BLaER1 treated with 17β-estradiol and CSF1 and Interleukin-3, amounts not matched to agents 10 nM and 100 nM (cell line): ENCODE data around the gene SKI.
A peak's percentile ranks its signal among the peaks of the same experiment; 100 is the strongest.

Experiments
- H3K27ac ChIP-seq, 11 experiments: shearing (Covaris generic); formaldehyde crosslinking; 2 replicates each; pipeline ENCODE4 v1.8.1; 2022
- H3K27me3 ChIP-seq, 11 experiments: shearing (Covaris generic); formaldehyde crosslinking; 2 replicates each; pipeline ENCODE4 v1.8.1; 2022
- H3K36me3 ChIP-seq, 11 experiments: shearing (Covaris generic); formaldehyde crosslinking; 2 replicates each; pipeline ENCODE4 v1.8.1; 2022
- H3K4me1 ChIP-seq, 10 experiments: shearing (Covaris generic); formaldehyde crosslinking; 2 replicates each; pipeline ENCODE4 v1.8.1; 2022
- H3K4me2 ChIP-seq, 11 experiments: shearing (Covaris generic); formaldehyde crosslinking; 2 replicates each; pipeline ENCODE4 v1.8.1; 2022
- H3K4me3 ChIP-seq, 10 experiments: shearing (Covaris generic); formaldehyde crosslinking; 2 replicates each; pipeline ENCODE4 v1.8.1; 2022
- H3K9ac ChIP-seq, 11 experiments: shearing (Covaris generic); formaldehyde crosslinking; 2 replicates each; pipeline ENCODE4 v1.8.1; 2022
- H3K9me3 ChIP-seq, 11 experiments: shearing (Covaris generic); formaldehyde crosslinking; replicated peaks in 1 of 11; 2 replicates each; pipeline ENCODE4 v1.8.1; 2022
- H4K20me1 ChIP-seq, 11 experiments: shearing (Covaris generic); formaldehyde crosslinking; 2 replicates each; pipeline ENCODE4 v1.8.1; 2022
- Cebpa-rat ChIP-seq, 11 experiments: shearing (Covaris generic); IDR thresholded peaks; 2 replicates each; pipeline ENCODE4 v1.8.1; 2022

SKI gene

DNA sequence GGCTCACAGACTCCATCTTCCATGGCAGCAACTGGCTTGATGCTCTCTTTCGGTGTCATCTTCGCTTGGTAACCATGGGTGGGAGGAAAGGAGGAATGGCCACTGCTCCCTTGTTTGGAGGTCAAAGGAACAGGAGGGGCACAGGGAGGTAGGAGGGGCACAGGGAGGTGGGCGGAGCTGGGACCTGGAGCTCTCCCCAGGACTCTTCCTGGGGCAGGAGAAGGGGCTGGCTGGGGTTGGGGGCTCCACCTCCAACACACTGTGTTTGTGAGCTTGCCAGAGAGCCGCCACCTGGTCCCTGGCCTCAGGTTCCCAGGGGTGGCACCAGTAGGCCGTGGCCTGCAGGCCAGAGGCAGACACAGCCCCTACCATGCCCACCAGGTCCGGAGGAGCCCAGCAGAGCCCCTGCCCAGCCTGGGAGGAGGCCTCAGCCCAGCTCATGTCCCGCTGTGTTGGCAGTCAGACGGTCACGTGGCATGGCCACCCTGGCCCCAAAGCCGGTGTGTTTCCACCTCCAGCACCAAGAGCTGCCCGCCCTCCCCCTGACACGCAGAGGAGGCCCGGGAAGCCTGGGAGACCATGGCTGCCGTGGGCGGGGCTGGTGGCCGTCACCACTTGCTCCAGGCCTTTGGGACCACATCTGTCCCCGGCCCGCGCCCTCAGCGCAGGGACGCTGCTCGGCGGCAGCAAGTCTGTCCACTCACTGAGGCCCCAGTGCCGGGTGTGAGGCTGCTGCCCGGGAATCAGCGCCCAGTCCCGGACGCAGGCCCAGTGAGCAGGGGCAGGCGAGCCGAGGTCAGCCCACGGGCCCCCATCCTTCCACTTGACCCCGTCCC lies 89.3 kb downstream of the SKI start:
- peak overlapping the region in 9 of 11 experiments; percentile 8 to 97 (median 79); a peak in 10 of 22 replicates for H3K4me2 ChIP-seq
- peaks cover 57 to 80% (median 74%) of the 10 kb centered on the region in 10 experiments for H3K4me1 ChIP-seq
- no peaks in the 10 kb centered on the region for H3K9me3 ChIP-seq
- H3K27me3 ChIP-seq = peaks cover 44 to 60% (median 48%) of the 10 kb centered on the region in 11 experiments
- no peak for TF ChIP-seq Cebpa-rat (IDR thresholded peaks at IDR 0.05)
- no peak overlapping the region for H3K9ac ChIP-seq
- H3K27ac ChIP-seq = no peak overlapping the region
- H3K4me3 ChIP-seq = no peak overlapping the region
- H4K20me1 ChIP-seq = peaks cover 0 to 53% (median 15%) of the 10 kb centered on the region in 11 experiments; a peak in 13 of 22 replicates
- no peaks in the 10 kb centered on the region for H3K36me3 ChIP-seq

DNA sequence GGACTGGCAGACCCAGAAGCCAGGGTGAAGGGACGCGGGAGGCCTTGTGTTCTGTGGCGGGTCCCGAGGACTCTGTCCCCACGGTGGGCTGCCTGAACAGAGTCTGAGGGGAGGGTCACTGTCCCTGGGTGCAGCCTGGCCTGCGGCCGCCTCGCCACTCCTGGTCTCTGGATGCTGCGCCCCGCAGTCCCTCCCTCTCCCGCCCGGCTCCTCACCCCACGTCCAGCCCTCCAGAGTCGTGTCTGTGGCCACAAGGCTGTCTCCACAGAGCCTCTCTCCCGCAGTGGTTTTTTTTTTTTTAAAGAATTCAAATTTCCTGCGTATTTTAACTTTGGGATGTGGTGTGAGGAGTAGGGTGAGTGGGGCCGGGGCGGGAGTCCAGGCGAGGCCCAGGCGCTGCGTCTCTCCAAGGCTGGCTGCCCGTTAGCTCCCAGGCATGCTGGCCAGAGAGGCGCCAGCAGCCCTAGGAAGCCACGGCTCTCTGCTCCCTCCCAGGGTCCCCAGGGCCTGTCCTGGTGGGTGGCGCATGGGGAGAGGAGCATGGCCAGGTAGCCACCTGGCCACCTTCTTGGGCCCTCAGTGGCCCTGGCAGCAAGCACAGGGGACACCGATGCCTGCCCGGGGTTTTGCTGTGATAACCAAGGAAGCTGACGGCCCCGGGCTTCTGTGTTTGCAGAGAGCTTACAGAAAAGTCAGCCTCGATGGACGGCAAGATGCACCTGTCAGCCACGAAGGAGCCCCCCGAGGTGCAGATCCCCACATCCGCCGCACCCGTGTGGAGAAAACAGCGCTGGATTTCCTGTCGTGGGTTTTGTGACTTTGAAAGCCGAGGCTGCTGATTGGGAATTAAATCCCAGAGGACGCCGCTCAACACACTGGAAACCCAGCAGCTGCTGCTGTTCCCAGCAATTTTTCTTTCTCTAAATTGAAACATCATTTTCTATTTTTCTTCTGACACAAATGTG lies 90.5 kb downstream of the SKI start:
- no peak for TF ChIP-seq Cebpa-rat (IDR thresholded peaks at IDR 0.05)
- H3K4me3 ChIP-seq = peak overlapping the region in 1 of 10 experiments; percentile 4; a peak in 1 of 20 replicates
- H3K4me1 ChIP-seq = peaks cover 46 to 73% (median 65%) of the 10 kb centered on the region in 10 experiments
- no peak overlapping the region for H3K27ac ChIP-seq
- H3K9me3 ChIP-seq = no peaks in the 10 kb centered on the region
- H3K36me3 ChIP-seq = no peaks in the 10 kb centered on the region
- peak overlapping the region in 8 of 11 experiments; percentile 2 to 57 (median 28); a peak in 13 of 22 replicates for H3K9ac ChIP-seq
- peaks cover 0 to 48% (median 12%) of the 10 kb centered on the region in 11 experiments; a peak in 13 of 22 replicates for H4K20me1 ChIP-seq
- H3K27me3 ChIP-seq = peaks cover 55 to 72% (median 59%) of the 10 kb centered on the region in 11 experiments
- peak overlapping the region; percentile 18 to 94 (median 78); a peak in 21 of 22 replicates for H3K4me2 ChIP-seq

DNA sequence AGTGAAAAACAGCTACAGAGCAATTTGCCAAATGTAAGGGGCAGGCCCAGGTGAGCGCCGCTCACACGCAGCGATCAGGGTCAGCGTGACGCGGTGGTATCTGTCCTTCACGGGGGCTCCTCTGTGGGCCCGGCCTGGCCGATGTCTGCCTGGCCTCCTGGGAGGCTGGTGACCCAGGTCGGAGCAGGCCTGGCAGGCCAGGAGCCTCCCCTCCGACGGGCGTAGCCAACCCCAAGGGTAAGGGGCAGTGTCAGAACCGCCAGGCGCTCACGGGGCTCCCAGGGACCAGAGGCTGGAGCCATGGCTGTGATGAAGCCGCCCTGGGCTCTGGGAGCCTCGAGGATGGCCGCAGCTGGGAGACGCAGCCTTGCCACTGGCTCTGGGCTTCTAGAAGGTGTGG lies 91.2 kb downstream of the SKI start:
- no peak for TF ChIP-seq Cebpa-rat (IDR thresholded peaks at IDR 0.05)
- Histone ChIP-seq H3K4me2 (peak overlapping the region in 10 of 11 experiments; percentile 18 to 94 (median 79); a peak in 19 of 22 replicates), H3K9ac (peak overlapping the region in 7 of 11 experiments; percentile 2 to 57 (median 29); a peak in 10 of 22 replicates), H3K36me3 (no peaks in the 10 kb centered on the region), H3K9me3 (peaks cover under 1 to 5% (median 5%) of the 10 kb centered on the region in 11 experiments; a peak in 19 of 22 replicates), H3K27ac (no peak overlapping the region), H4K20me1 (peaks cover 0 to 45% (median 12%) of the 10 kb centered on the region in 11 experiments; a peak in 13 of 22 replicates), H3K4me1 (peaks cover 39 to 66% (median 58%) of the 10 kb centered on the region in 10 experiments), H3K27me3 (peaks cover 55 to 71% (median 59%) of the 10 kb centered on the region in 11 experiments), H3K4me3 (no peak overlapping the region)

DNA sequence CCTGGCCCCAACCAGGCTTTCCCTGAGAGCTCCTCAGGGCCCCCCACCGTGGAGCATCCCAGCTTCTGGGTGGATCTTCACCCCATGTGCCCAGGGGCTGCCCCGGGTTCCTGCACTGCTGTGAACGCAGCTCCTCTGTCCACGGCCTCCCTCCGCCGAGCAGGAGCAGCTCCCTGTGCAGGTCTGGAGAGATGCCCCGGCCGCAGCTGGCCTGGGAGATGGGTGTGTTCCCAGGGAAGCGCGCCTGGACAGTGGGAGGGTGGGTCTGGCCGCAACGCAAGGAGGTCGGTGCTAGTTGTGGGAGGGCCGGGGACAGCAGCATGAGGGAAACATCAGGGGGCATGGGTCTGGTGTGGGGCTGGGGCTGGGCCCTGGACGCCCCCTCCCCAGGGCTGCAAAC lies 91.9 kb downstream of the SKI start:
- Histone ChIP-seq H3K27ac (no peak overlapping the region), H3K27me3 (peaks cover 55 to 69% (median 58%) of the 10 kb centered on the region in 11 experiments), H3K9me3 (peaks cover 7 to 12% (median 11%) of the 10 kb centered on the region in 11 experiments), H4K20me1 (peaks cover 0 to 45% (median 12%) of the 10 kb centered on the region in 11 experiments; a peak in 13 of 22 replicates), H3K4me3 (no peak overlapping the region), H3K9ac (no peak overlapping the region), H3K4me1 (peaks cover 38 to 64% (median 56%) of the 10 kb centered on the region in 10 experiments), H3K4me2 (no peak overlapping the region), H3K36me3 (no peaks in the 10 kb centered on the region)
- no peak for TF ChIP-seq Cebpa-rat (IDR thresholded peaks at IDR 0.05)

DNA sequence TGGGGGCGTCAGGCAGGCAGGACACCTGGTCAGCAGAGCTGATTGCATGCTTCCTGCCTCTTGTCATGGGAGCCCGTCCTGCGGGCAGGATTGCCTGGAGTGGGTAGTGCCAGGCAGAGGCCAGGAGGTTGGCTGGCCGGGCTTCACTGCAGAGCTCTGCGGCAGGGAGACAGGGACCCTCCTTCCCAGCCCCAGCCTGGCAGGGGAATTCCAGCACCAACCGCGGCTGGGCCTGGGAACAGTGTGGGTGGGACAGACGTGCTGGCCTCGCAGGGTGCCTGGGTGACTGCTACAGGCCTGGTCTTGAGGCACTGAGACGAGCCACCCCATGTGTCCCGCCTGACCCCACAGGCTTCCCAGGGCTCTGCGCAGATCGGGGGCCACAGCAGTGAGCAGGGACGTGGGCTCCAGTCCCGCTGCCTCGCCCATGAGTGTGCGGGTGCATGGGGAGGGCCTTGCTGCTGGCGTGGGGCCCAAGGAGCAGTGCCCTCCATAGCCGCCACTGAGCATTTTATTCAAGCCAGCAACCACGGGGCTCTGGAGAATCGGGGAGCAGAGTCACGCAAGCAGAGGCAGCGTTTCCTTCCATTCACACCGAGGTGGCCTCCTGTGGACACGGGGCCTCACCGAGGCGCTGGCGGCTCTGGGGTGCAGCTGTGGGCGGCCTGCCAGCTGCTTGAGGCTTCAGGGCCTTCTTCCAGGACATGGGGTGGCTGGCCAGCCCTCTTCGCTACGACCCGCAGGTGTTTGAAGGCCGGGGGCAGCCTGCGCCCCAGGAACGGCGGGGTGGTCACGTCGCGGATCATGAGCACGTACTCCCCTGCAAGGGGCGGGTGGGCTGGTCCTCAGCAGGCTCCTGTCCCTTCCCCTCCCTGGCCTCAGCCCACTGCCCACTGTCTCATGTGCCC lies 92.9 kb downstream of the SKI start:
- H3K4me1 ChIP-seq = peaks cover 29 to 55% (median 47%) of the 10 kb centered on the region in 10 experiments
- H4K20me1 ChIP-seq = peaks cover 0 to 45% (median 12%) of the 10 kb centered on the region in 11 experiments; a peak in 13 of 22 replicates
- peak overlapping the region in 8 of 11 experiments; percentile 47 to 84 (median 73); a peak in 9 of 22 replicates for H3K4me2 ChIP-seq
- H3K9ac ChIP-seq = no peak overlapping the region
- H3K27ac ChIP-seq = no peak overlapping the region
- no peak overlapping the region for H3K4me3 ChIP-seq
- no peaks in the 10 kb centered on the region for H3K36me3 ChIP-seq
- H3K9me3 ChIP-seq = peaks cover 11 to 22% (median 21%) of the 10 kb centered on the region in 11 experiments
- TF ChIP-seq Cebpa-rat (IDR thresholded peaks at IDR 0.05) = no peak
- peaks cover 55 to 67% (median 58%) of the 10 kb centered on the region in 11 experiments for H3K27me3 ChIP-seq

DNA sequence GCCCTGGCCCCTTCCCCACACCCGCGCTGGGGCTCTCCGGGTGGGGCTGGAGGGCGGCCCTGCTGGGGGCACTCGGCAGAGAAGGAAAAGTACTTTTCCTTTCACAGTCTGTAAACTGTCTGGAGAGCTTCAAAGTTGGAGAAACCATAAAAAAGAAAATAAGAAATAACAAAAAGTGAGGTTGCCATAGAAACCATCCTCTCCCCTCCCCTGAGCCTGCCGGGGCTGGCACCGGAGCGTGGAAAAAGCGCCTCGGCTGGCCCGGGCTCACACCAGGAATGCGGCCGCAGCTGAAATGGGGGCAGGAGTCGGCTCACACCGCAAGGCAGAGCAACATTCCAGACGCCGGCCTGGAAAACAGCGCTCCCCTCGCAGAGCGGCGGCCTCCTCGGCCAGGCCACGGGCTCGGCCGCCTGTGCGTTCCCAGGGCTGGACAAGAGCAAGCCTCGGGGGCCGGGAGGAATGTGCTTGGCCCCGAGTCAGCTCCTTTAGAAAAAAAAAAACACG lies 94.0 kb downstream of the SKI start:
- peak overlapping the region in 1 of 11 experiments; percentile 3; a peak in 1 of 22 replicates for H3K27ac ChIP-seq
- no peak for TF ChIP-seq Cebpa-rat (IDR thresholded peaks at IDR 0.05)
- H3K27me3 ChIP-seq = peaks cover 55 to 67% (median 58%) of the 10 kb centered on the region in 11 experiments
- no peak overlapping the region for H3K4me3 ChIP-seq
- H3K4me2 ChIP-seq = peak overlapping the region; percentile 19 to 84 (median 68); a peak in 19 of 22 replicates
- H3K36me3 ChIP-seq = no peaks in the 10 kb centered on the region
- peaks cover 0 to 39% (median 12%) of the 10 kb centered on the region in 11 experiments; a peak in 13 of 22 replicates for H4K20me1 ChIP-seq
- H3K4me1 ChIP-seq = peaks cover 20 to 47% (median 37%) of the 10 kb centered on the region in 10 experiments; a peak in 19 of 20 replicates
- H3K9me3 ChIP-seq = peaks cover 11 to 27% (median 21%) of the 10 kb centered on the region in 11 experiments
- H3K9ac ChIP-seq = peak overlapping the region in 8 of 11 experiments; percentile 5 to 40 (median 16); a peak in 5 of 22 replicates

DNA sequence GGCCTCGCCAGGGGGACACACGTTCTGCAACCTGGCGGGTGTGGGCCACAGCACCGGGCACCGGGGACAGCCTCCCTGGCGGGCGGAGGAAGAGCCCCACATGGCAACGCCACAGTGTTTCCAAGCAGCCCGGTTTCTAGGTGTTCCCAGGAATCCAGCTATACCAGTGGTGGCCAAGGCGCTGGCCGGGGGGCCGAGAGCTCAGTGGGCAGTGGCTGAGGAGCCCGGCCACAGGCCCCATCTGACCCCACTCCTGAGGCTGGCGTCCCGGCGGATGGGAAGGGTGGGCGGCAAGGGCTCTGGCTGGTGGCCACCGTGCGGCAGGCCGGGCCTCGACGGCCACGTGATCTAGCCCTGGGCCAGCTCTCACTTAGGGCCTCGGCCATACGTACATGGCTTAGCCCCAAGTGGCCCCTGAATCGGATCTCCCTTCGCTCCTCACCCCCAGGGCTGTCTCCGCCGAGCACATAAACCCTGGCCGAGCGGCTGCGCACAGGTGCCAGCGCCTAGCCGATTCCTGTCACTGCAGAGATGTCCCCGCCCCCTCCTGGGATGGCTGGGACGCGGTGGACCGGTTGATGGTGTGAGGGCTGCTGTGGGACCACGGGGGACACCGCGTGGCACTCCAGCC lies 94.6 kb downstream of the SKI start:
- H4K20me1 ChIP-seq = peaks cover 0 to 39% (median 12%) of the 10 kb centered on the region in 11 experiments; a peak in 13 of 22 replicates
- peak overlapping the region in 6 of 11 experiments; percentile 10 to 32 (median 16); a peak in 4 of 22 replicates for H3K9ac ChIP-seq
- H3K36me3 ChIP-seq = no peaks in the 10 kb centered on the region
- no peak for TF ChIP-seq Cebpa-rat (IDR thresholded peaks at IDR 0.05)
- peaks cover 11 to 27% (median 21%) of the 10 kb centered on the region in 11 experiments for H3K9me3 ChIP-seq
- peaks cover 53 to 66% (median 58%) of the 10 kb centered on the region in 11 experiments for H3K27me3 ChIP-seq
- H3K4me1 ChIP-seq = peaks cover 20 to 42% (median 35%) of the 10 kb centered on the region in 10 experiments; a peak in 19 of 20 replicates
- no peak overlapping the region for H3K4me3 ChIP-seq
- peak overlapping the region in 9 of 11 experiments; percentile 41 to 84 (median 73); a peak in 18 of 22 replicates for H3K4me2 ChIP-seq
- H3K27ac ChIP-seq = peak overlapping the region in 1 of 11 experiments; percentile 3; a peak in 1 of 22 replicates
